Measurements from ENCODE around the gene RBM14. TPM values are rescaled to one million over a fixed set of nuclear protein-coding genes. Genes with fewer than 3 reads are reported as not detected.
A peak's percentile ranks its signal among the peaks of the same experiment; 100 is the strongest.

Gene RBM14
- polyA plus RNA-seq, 1 donor from 2014 or later: 80.5 TPM

DNA sequence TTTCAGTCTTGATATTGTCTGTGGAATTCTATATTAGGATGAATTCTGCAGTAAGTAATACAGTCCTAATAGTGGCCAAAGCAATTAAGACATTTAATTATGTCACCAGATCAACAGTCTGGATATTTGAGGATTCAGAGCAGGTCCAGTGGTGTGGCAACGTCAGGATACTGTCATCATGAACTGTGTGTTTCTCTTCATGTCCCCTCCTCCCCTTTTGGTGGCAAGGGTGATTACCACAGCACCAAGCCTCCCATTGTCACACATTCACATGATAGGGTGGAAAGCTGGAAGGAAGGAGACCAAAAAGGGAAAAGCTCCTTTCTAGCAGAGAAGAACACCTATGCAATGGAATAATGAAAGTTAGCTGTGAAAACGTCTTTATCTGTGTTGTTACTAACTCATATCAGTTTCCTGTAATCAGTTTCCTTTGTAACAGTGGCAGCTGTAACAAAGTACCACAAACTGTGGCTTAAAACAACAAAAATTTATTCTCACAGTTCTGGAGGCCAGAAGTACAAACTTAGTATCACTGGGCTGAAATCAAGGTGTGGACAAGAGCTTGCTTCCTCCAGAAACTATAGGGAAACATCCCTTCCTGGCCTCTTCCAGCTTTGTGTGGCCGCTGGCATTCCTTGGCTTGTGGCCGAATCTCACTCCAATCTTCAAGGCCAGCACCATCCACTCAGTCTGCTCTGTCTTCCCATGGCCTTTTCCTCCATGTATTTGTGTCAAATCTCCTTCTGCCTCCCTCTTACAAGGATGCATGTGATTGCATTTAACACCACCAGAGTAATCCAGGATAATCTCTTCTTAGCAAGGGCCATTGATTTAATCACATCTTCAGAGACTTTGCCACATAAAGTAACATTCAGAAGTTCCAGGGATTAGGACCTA, 6.5 kb upstream of the RBM14 start:
- Mint-ChIP-seq H3K27me3 (peaks cover 2% of the 10 kb centered on the region), H3K9me3 (no peaks in the 10 kb centered on the region), H3K4me3 (peak overlapping the region; percentile 8 to 67 (median 42)), H3K36me3 (peaks cover 3% of the 10 kb centered on the region), H3K27ac (peak overlapping the region in 2 of 3 donors; percentile 78 to 84), H3K4me1 (peaks cover 25 to 36% (median 26%) of the 10 kb centered on the region in 3 donors)

DNA sequence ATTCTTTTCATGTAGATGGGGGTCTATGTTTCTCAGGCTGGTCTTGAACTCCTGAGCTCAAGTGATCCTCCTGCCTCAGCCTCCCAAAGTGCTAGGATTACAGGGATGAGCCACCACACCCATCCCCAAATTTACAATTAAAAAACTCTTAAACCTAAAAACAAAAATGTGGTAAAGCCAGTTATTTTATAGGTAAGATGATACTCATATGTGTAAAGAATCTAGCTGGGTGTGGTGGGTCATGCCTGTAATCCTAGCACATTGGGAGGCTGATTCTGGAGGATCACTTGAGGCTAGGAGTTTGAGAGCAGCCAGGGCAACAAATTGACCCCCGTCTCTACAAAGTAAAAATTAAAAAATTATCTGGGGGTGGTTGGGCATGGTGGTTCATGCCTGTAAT, 4.0 kb upstream of the RBM14 start:
- peaks cover 2% of the 10 kb centered on the region for H3K27me3 Mint-ChIP-seq
- H3K9me3 Mint-ChIP-seq: no peaks in the 10 kb centered on the region
- H3K4me1 Mint-ChIP-seq: peaks cover 30 to 41% (median 39%) of the 10 kb centered on the region in 3 donors
- peak overlapping the region in 2 of 3 donors; percentile 57 to 98 for H3K27ac Mint-ChIP-seq
- H3K4me3 Mint-ChIP-seq: peak overlapping the region in 3 of 4 donors; percentile 72 to 90 (median 74)
- peaks cover 5% of the 10 kb centered on the region for H3K36me3 Mint-ChIP-seq

DNA sequence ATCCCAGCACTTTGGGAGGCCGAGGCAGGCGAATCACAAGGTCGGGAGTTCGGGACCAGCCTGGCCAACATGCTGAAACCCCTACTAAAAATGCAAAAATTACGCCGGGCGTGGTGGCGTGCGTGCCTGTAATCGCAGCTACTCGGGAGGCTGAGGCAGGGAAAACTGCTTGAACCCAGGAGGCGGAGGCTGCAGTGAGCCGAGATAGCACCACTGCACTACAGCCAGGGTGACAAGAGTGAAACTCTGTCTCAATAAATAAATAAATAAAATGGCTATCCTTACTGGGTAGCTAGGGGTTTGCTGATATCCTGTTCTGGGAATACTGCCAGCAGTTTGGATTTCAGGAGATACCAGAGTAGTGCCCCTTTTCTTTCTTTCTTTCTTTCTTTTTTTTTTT, 2.4 kb upstream of the RBM14 start:
- Mint-ChIP-seq H3K4me1 (peaks cover 41 to 49% (median 45%) of the 10 kb centered on the region in 3 donors), H3K27me3 (peaks cover 2% of the 10 kb centered on the region), H3K27ac (no peak overlapping the region), H3K4me3 (peak overlapping the region in 3 of 4 donors; percentile 50 to 90 (median 65)), H3K9me3 (no peaks in the 10 kb centered on the region), H3K36me3 (peaks cover 7% of the 10 kb centered on the region)

DNA sequence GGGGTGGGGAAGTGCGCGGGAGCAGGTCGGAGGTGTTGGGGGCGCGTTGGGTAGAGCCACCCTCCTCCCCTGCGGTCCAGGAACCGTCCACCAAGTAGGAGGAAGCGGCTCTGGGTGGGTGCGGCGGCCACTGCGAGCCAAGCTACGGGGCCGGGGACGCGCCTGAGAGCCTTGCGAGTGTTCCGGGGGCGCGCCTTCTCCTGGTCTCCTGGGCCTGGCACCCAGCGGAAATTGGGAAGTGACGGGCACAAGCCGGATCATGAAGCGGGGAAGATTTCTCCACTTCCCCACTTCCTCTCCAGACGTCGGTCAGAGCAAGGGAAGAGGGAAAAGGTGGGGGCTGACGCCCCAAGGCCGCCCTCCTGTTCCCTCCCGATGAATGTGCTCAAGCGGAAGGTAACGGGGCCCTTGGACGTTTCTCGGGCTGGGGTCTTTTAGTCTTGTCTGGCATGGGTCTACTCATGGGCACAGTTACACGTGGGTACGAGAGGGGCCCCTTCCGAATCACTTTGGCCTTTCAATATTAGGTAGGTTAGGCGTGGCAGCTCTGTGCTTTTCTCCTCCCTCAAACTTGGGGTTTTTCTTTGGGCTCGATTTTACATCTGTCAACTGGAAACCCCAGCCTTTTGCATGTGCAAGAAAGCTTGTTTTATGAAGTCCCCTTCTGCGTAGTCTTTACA, 865 bp downstream of the RBM14 start:
- H3K27me3 Mint-ChIP-seq: no peaks in the 10 kb centered on the region
- no peaks in the 10 kb centered on the region for H3K9me3 Mint-ChIP-seq
- peaks cover 6% of the 10 kb centered on the region for H3K36me3 Mint-ChIP-seq
- H3K27ac Mint-ChIP-seq: peak overlapping the region; percentile 99 to 100 (median 99)
- peaks cover 36 to 43% (median 41%) of the 10 kb centered on the region in 3 donors for H3K4me1 Mint-ChIP-seq
- H3K4me3 Mint-ChIP-seq: peak overlapping the region; percentile 98 to 100 (median 100)

DNA sequence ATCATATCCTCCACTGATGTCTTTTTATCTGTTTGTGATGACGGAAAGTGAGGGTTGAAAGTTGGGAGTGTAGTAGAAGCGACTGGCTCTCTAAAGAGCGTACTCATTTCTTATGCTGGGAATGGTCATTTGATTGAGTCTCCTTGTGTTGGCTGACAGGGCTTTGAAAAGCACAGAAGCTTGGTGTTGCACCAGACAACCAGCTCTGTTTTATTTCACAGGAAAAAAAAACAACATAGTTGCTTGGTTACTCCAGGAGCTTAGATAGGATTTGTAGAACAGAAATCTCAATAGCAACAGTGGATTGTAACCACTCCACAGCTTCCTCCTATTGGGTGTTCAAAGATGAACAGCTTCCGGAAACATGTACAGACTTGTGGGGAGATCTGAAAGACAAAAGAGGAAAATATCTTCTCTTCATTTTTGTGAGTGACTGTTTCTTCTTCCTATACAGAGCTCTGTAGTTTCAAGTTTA, 2.7 kb downstream of the RBM14 start:
- Mint-ChIP-seq H3K9me3 (no peaks in the 10 kb centered on the region), H3K36me3 (peaks cover 8% of the 10 kb centered on the region), H3K27ac (peak overlapping the region; percentile 89 to 100 (median 99)), H3K27me3 (no peaks in the 10 kb centered on the region), H3K4me1 (peaks cover 53 to 59% (median 53%) of the 10 kb centered on the region in 3 donors), H3K4me3 (peak overlapping the region; percentile 98 to 100 (median 100))

DNA sequence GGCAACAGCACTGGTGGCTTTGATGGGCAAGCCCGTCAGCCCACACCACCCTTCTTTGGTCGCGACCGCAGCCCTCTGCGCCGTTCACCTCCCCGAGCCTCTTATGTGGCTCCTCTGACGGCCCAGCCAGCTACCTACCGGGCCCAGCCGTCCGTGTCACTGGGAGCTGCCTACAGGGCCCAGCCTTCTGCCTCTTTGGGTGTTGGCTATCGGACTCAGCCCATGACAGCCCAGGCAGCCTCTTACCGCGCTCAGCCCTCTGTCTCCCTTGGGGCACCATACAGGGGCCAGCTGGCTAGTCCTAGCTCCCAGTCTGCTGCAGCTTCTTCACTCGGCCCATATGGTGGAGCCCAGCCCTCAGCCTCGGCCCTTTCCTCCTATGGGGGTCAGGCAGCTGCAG, 8.0 kb downstream of the RBM14 start:
- H3K27me3 Mint-ChIP-seq: no peaks in the 10 kb centered on the region
- peak overlapping the region in 1 of 3 donors; percentile 64 for H3K27ac Mint-ChIP-seq
- peaks cover 7% of the 10 kb centered on the region for H3K36me3 Mint-ChIP-seq
- H3K9me3 Mint-ChIP-seq: no peaks in the 10 kb centered on the region
- peaks cover 41 to 50% (median 45%) of the 10 kb centered on the region in 3 donors for H3K4me1 Mint-ChIP-seq
- H3K4me3 Mint-ChIP-seq: no peak overlapping the region

DNA sequence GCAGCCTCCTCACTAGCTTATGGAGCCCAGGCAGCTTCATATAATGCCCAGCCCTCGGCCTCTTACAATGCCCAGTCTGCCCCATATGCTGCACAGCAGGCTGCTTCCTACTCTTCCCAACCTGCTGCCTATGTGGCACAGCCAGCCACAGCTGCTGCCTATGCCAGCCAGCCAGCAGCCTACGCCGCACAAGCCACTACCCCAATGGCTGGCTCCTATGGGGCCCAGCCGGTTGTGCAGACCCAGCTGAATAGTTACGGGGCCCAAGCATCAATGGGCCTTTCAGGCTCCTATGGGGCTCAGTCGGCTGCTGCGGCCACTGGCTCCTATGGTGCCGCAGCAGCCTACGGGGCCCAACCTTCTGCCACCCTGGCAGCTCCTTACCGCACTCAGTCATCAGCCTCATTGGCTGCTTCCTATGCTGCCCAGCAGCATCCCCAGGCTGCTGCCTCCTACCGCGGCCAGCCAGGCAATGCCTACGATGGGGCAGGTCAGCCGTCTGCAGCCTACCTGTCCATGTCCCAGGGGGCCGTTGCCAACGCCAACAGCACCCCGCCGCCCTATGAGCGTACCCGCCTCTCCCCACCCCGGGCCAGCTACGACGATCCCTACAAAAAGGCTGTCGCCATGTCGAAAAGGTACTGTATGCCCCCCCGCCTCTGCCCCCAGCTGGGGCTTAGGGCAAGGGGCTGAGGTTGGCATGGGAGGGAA, 8.8 kb downstream of the RBM14 start:
- H3K4me1 Mint-ChIP-seq: peaks cover 40 to 50% (median 43%) of the 10 kb centered on the region in 3 donors
- H3K27me3 Mint-ChIP-seq: no peaks in the 10 kb centered on the region
- H3K4me3 Mint-ChIP-seq: peak overlapping the region in 2 of 4 donors; percentile 23 to 47
- no peaks in the 10 kb centered on the region for H3K9me3 Mint-ChIP-seq
- H3K36me3 Mint-ChIP-seq: peaks cover 7% of the 10 kb centered on the region
- peak overlapping the region in 1 of 3 donors; percentile 64 for H3K27ac Mint-ChIP-seq

DNA sequence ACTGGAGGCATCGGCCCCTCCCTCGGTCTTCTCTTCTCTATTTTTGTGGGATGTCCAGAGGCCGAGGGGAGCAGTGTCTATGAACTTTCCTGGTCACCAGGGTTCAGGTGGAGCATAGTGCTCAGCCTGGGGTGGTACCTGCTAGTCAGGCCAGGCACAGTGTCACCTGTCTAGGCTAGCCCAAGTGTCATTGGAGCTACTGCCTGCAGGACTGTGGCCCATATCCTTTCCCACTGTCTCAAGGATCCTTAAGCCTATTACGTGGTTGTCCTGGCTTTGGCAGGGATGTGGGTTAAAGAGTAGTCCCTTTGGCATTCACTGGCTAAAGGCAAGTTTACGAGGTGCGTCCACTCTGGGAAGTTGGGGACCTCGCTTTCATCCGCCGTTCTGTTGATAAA, 9.3 kb downstream of the RBM14 start:
- peak overlapping the region in 1 of 3 donors; percentile 64 for H3K27ac Mint-ChIP-seq
- H3K4me3 Mint-ChIP-seq: no peak overlapping the region
- H3K4me1 Mint-ChIP-seq: peaks cover 40 to 50% (median 42%) of the 10 kb centered on the region in 3 donors
- H3K36me3 Mint-ChIP-seq: peaks cover 7% of the 10 kb centered on the region
- no peaks in the 10 kb centered on the region for H3K27me3 Mint-ChIP-seq
- no peaks in the 10 kb centered on the region for H3K9me3 Mint-ChIP-seq

DNA sequence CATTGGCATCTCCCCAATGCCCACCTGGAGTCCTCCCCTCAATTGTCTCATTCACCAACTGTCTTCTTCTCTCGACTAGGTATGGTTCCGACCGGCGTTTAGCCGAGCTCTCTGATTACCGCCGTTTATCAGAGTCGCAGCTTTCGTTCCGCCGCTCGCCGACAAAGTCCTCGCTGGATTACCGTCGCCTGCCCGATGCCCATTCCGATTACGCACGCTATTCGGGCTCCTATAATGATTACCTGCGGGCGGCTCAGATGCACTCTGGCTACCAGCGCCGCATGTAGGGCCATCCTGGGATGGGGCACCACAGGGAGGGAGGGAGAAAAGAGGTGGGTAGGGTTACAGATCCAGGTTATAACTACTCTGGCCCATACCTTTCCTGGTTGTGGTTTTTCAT, 10.0 kb downstream of the RBM14 start:
- H3K4me3 Mint-ChIP-seq: no peak overlapping the region
- H3K4me1 Mint-ChIP-seq: peaks cover 37 to 44% (median 39%) of the 10 kb centered on the region in 3 donors
- H3K9me3 Mint-ChIP-seq: no peaks in the 10 kb centered on the region
- peak overlapping the region in 2 of 3 donors; percentile 64 to 73 for H3K27ac Mint-ChIP-seq
- H3K27me3 Mint-ChIP-seq: no peaks in the 10 kb centered on the region
- peaks cover 5% of the 10 kb centered on the region for H3K36me3 Mint-ChIP-seq

DNA sequence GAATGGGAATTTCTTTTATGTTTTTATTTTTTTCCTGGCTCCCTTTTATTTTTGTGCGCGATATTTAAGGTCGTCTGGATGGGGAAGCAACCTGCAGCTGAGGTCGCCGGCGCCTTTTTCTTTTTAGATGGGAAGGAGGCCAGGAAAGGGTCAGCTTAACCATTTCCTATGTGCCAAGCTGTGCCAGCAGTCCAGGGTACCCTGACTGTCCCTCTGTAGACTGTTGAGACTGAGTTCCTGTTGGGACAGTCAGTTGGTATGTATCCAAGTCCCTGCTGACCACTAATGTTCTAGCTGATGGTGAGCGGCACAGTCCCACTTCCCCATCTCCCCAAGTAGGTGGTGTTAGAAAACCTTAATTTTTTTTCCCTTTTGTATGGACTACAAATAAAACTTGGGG, 10.5 kb downstream of the RBM14 start:
- Mint-ChIP-seq H3K9me3 (no peaks in the 10 kb centered on the region), H3K4me3 (no peak overlapping the region), H3K27me3 (no peaks in the 10 kb centered on the region), H3K27ac (peak overlapping the region in 1 of 3 donors; percentile 64), H3K4me1 (peaks cover 36 to 42% (median 36%) of the 10 kb centered on the region in 3 donors), H3K36me3 (peaks cover 6% of the 10 kb centered on the region)

DNA sequence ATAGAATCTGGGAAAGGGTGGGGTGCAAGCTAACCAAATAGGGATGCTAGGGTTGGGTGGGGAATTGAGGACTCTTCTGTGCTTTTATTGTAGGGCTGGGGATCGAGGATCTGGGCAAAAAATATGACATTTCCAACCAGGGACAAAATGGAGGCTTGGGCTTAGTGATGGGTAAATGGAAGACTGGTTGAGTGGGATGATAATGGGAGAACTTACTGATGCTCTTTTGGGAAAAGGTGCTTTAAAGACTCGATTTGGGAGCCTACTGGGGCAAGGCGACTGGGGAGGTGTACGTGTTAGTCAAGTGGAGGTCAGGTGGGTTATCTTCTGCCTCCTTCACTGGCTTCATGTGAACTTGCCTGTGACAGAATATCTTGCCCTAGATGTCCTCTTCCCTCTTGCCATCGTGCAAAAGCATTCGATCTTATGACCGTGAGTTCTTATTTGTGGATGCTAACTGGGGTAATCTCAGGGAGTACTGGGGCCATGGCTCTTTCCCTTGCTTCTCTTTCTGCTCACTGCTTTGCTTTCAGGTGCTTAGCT, 11.7 kb downstream of the RBM14 start:
- Mint-ChIP-seq H3K27me3 (no peaks in the 10 kb centered on the region), H3K36me3 (peaks cover 10% of the 10 kb centered on the region), H3K4me3 (no peak overlapping the region), H3K4me1 (peaks cover 31 to 40% (median 32%) of the 10 kb centered on the region in 3 donors), H3K9me3 (no peaks in the 10 kb centered on the region), H3K27ac (peak overlapping the region in 2 of 3 donors; percentile 64)

DNA sequence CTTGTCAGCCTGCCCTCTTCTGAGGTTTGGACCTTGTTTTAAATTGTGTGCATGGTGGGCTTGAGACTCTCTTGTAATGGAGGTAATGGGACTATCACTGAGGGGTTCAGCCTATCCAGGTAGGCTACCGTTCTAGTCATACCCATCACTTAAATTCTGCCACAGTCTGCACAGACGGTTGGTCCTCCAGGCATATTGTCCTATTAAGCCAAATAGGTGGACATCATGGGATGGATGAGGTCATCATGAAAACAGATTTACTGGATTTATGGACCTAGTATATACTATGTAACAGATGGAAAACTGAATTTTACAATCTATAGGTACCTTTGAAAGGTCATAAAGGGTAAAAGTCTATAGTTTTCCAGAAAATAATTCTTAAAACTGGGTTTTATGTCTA, 12.9 kb downstream of the RBM14 start:
- peaks cover 8% of the 10 kb centered on the region for H3K36me3 Mint-ChIP-seq
- H3K4me1 Mint-ChIP-seq: peaks cover 22 to 33% (median 23%) of the 10 kb centered on the region in 3 donors
- H3K27me3 Mint-ChIP-seq: no peaks in the 10 kb centered on the region
- H3K4me3 Mint-ChIP-seq: peak overlapping the region in 1 of 4 donors; percentile 45
- H3K9me3 Mint-ChIP-seq: no peaks in the 10 kb centered on the region
- peak overlapping the region in 1 of 3 donors; percentile 76 for H3K27ac Mint-ChIP-seq

DNA sequence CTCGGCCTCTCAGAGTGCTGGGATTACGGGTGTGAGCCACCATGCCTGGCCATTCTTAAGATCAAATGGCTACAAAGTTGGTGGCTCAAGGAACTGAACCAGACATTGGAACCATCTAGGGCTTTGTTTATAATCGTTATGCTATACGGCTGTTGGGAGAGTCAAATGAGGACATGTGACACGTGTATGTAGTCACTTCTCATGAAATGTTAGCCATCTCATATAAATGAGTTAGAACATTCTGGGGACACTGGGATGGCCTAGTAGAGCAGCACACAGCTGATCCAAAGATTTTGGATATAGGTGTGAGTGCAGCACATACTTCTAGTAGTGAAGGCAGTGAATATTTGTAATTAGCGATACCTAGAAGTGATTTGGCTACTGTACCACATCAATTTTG, 15.5 kb downstream of the RBM14 start:
- Mint-ChIP-seq H3K4me1 (peaks cover 30 to 42% (median 32%) of the 10 kb centered on the region in 3 donors), H3K36me3 (peaks cover 9% of the 10 kb centered on the region), H3K27ac (peak overlapping the region; percentile 41 to 89 (median 80)), H3K9me3 (no peaks in the 10 kb centered on the region), H3K4me3 (peak overlapping the region in 2 of 4 donors; percentile 22 to 74), H3K27me3 (no peaks in the 10 kb centered on the region)

DNA sequence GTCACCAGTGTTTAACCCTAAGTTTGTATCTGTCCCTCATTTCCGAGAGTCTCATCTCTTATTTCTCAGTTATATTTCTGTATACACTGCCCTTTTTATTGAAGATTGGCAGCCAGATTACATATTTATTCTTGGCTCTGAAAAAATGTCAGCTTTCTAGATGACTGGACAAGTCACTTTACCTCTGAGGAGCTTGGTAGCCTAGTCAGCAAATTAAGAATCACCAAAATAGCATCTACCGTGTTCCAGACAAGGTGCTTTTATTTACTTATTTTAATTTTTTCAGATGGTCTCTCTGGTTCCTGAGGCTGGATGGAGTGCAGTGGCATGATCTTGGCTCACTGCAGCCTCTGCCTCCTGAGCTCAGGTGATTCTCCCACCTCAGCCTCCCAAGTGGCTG, 16.5 kb downstream of the RBM14 start:
- Mint-ChIP-seq H3K27me3 (no peaks in the 10 kb centered on the region), H3K9me3 (no peaks in the 10 kb centered on the region), H3K4me1 (peaks cover 36 to 38% (median 37%) of the 10 kb centered on the region in 3 donors), H3K27ac (peak overlapping the region in 1 of 3 donors; percentile 67), H3K36me3 (peaks cover 9% of the 10 kb centered on the region), H3K4me3 (peak overlapping the region in 2 of 4 donors; percentile 8 to 70)

Data from IgD-negative memory B cell (primary cell).